ENCODE results near the gene DPP6.
"Not testable (repeated sequence)": the region's sequence is repeated elsewhere in the genome, so short reads cannot be mapped to it uniquely, and the experiment has no call there.

The DPP6 gene

DNA sequence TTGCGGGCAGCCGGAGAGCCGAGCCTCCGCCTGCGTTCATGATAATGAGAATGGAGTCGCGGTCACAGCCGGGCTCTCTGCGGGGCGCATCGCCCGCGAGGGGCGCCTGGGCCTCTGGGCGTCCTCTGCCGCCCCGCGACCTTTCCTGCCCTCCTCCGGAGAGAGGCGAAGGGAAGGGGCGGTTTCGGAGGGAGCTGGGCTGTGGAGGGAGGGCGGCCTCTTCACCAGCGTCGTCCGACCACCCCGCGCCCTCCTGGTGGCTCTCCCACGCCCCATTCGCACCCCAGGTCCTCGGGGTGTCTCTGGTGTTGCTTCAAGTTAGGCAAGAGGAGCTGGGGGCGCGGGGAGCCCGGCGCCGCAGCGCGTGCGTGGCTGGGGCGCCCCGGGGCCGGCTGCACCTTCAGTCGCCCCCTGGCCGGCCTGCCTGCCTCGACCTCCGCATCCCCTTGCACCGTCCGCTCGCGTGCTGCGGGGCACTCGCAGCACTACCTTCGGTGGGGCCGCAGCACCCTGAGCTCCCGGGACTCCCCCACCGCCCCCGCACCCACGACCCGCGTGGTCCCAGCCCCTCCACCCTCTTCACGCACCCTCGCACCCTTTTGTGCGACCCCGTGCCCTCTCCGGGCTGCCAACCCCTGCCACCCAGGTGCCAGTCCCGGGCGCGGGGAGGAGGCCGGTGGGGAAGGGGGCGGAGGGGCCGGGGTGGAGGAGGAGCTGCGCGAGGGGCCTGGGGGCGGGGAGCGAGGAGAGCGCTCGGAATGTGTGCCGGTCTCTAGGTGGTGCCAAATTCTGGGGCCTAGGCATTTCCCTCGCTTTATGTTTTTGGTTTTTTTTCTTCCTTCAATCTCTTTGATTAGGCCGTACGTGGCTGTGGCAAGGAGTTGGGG lies at the start of gene DPP6:
DPP6 (plus strand) TSS at position 756 of the 887 bp plus-strand sequence.
- H3K36me3 ChIP-seq (ENCODE audit: insufficient read depth, low read length); H3K4me2 ChIP-seq (ENCODE audit: low read depth, low read length, poor library complexity, severe bottlenecking); H3F3A ChIP-seq (ENCODE audit: low read depth); H3K9me3 ChIP-seq (ENCODE audit: insufficient read depth, low read depth, low read length); H3K4me1 ChIP-seq (ENCODE audit: insufficient read depth, low read length, poor library complexity, severe bottlenecking); H3K9me2 ChIP-seq (replicated peaks; ENCODE audit: low read depth, low read length); H3K9ac ChIP-seq (ENCODE audit: low read depth, low read length, poor library complexity, severe bottlenecking); H3K79me2 ChIP-seq (ENCODE audit: insufficient read depth, low read length); H3K27me3 ChIP-seq (ENCODE audit: insufficient read depth, low read length, poor library complexity, severe bottlenecking); H3K4me3 ChIP-seq (ENCODE audit: low read length, poor library complexity, severe bottlenecking); H4K20me1 ChIP-seq (ENCODE audit: insufficient read depth, low read length, poor library complexity, severe bottlenecking); H2AFZ ChIP-seq (ENCODE audit: low read length): not testable (repeated sequence)

GRCh38 chr7:154009423-154009911 lies 42.7 kb upstream of the DPP6 start:
- H3K9ac ChIP-seq (ENCODE audit: low read depth, low read length, poor library complexity, severe bottlenecking); H2AFZ ChIP-seq (ENCODE audit: low read length); H3K4me3 ChIP-seq (ENCODE audit: low read length, poor library complexity, severe bottlenecking); H3K36me3 ChIP-seq (ENCODE audit: insufficient read depth, low read length); H3F3A ChIP-seq (ENCODE audit: low read depth); H3K79me2 ChIP-seq (ENCODE audit: insufficient read depth, low read length); H3K4me2 ChIP-seq (ENCODE audit: low read depth, low read length, poor library complexity, severe bottlenecking); H3K4me1 ChIP-seq (ENCODE audit: insufficient read depth, low read length, poor library complexity, severe bottlenecking); H3K9me3 ChIP-seq (ENCODE audit: insufficient read depth, low read depth, low read length); H3K27me3 ChIP-seq (ENCODE audit: insufficient read depth, low read length, poor library complexity, severe bottlenecking); H4K20me1 ChIP-seq (ENCODE audit: insufficient read depth, low read length, poor library complexity, severe bottlenecking); H3K9me2 ChIP-seq (replicated peaks; ENCODE audit: low read depth, low read length): not testable (repeated sequence)

DNA sequence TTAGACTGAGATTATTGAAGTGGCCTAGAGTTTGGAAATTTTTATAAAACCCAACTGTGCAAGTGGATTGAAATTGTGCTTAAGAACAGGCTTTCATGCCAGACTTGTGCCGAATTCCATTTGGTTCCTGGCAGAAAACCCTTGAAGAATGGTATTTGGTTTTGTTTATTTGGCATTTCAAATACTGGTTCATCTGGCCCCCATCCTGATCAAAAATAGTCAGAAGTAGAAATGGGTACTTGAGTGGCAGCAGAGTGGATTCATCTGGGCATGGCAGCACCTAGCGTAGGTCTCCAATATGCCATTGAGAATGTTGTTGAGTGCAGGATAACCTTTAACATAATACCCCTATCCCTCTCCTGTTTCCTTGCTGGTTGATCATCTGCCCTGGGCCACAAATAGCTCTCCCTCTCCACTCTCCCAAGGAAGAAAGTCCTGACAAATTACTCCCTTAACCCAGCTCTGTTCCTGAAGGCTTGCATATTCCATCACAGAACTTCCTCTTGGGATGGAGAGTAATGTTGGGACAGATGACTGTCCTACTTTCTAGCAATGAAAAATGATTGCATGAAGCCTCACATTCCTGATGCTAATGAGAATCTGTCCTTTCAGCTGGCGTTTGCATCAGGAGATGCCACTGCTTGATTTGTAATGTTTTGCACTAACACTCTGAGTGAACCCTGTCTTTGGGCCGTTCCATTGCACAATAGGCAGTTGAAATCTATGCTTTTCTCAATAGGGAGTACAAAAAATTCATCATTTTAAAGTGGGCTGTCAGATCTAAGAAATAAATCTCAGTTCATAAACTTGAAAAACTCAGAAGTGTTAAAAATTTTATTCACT lies 41.3 kb upstream of the DPP6 start:
- not testable (repeated sequence) for H3K4me2 ChIP-seq (ENCODE audit: low read depth, low read length, poor library complexity, severe bottlenecking); H3K9me3 ChIP-seq (ENCODE audit: insufficient read depth, low read depth, low read length); H3K4me1 ChIP-seq (ENCODE audit: insufficient read depth, low read length, poor library complexity, severe bottlenecking); H3K36me3 ChIP-seq (ENCODE audit: insufficient read depth, low read length); H3K27me3 ChIP-seq (ENCODE audit: insufficient read depth, low read length, poor library complexity, severe bottlenecking); H2AFZ ChIP-seq (ENCODE audit: low read length); H4K20me1 ChIP-seq (ENCODE audit: insufficient read depth, low read length, poor library complexity, severe bottlenecking); H3K9me2 ChIP-seq (replicated peaks; ENCODE audit: low read depth, low read length); H3K4me3 ChIP-seq (ENCODE audit: low read length, poor library complexity, severe bottlenecking); H3K79me2 ChIP-seq (ENCODE audit: insufficient read depth, low read length); H3K9ac ChIP-seq (ENCODE audit: low read depth, low read length, poor library complexity, severe bottlenecking); H3F3A ChIP-seq (ENCODE audit: low read depth)

GRCh38 chr7:154012800-154013199 lies 39.4 kb upstream of the DPP6 start:
- H2AFZ ChIP-seq (ENCODE audit: low read length); H3K79me2 ChIP-seq (ENCODE audit: insufficient read depth, low read length); H3K27me3 ChIP-seq (ENCODE audit: insufficient read depth, low read length, poor library complexity, severe bottlenecking); H3K4me3 ChIP-seq (ENCODE audit: low read length, poor library complexity, severe bottlenecking); H3K9ac ChIP-seq (ENCODE audit: low read depth, low read length, poor library complexity, severe bottlenecking); H3K9me2 ChIP-seq (replicated peaks; ENCODE audit: low read depth, low read length); H3K4me2 ChIP-seq (ENCODE audit: low read depth, low read length, poor library complexity, severe bottlenecking); H3K9me3 ChIP-seq (ENCODE audit: insufficient read depth, low read depth, low read length); H4K20me1 ChIP-seq (ENCODE audit: insufficient read depth, low read length, poor library complexity, severe bottlenecking); H3K36me3 ChIP-seq (ENCODE audit: insufficient read depth, low read length); H3F3A ChIP-seq (ENCODE audit: low read depth); H3K4me1 ChIP-seq (ENCODE audit: insufficient read depth, low read length, poor library complexity, severe bottlenecking): not testable (repeated sequence)

DNA sequence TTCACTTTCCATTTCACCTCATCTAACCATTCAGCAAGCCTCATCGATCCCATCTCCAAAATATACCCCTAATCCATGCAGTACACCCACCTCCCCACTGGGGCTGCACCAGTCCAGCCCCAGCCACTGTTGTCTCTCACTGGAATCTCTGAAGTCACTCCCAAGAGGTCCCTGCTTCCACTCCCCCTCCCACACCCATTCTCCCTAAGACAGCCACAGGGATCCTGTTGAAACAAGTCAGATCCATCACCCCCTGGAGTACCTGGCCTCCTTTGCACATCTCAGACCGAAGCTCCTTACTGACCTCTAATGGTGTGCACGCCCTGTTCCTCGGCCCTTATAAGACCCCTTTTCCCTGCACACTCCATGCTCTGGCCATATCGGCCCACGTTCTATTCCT lies 36.6 kb upstream of the DPP6 start:
- H3K27me3 ChIP-seq (ENCODE audit: insufficient read depth, low read length, poor library complexity, severe bottlenecking); H2AFZ ChIP-seq (ENCODE audit: low read length); H3F3A ChIP-seq (ENCODE audit: low read depth); H3K36me3 ChIP-seq (ENCODE audit: insufficient read depth, low read length); H3K9me2 ChIP-seq (replicated peaks; ENCODE audit: low read depth, low read length); H4K20me1 ChIP-seq (ENCODE audit: insufficient read depth, low read length, poor library complexity, severe bottlenecking); H3K4me1 ChIP-seq (ENCODE audit: insufficient read depth, low read length, poor library complexity, severe bottlenecking); H3K9me3 ChIP-seq (ENCODE audit: insufficient read depth, low read depth, low read length); H3K4me2 ChIP-seq (ENCODE audit: low read depth, low read length, poor library complexity, severe bottlenecking); H3K79me2 ChIP-seq (ENCODE audit: insufficient read depth, low read length); H3K9ac ChIP-seq (ENCODE audit: low read depth, low read length, poor library complexity, severe bottlenecking); H3K4me3 ChIP-seq (ENCODE audit: low read length, poor library complexity, severe bottlenecking): not testable (repeated sequence)

- not testable (repeated sequence) for H3K4me1 ChIP-seq (ENCODE audit: insufficient read depth, low read length, poor library complexity, severe bottlenecking); H3F3A ChIP-seq (ENCODE audit: low read depth); H3K79me2 ChIP-seq (ENCODE audit: insufficient read depth, low read length); H3K27me3 ChIP-seq (ENCODE audit: insufficient read depth, low read length, poor library complexity, severe bottlenecking); H3K9me2 ChIP-seq (replicated peaks; ENCODE audit: low read depth, low read length); H3K36me3 ChIP-seq (ENCODE audit: insufficient read depth, low read length); H3K9ac ChIP-seq (ENCODE audit: low read depth, low read length, poor library complexity, severe bottlenecking); H4K20me1 ChIP-seq (ENCODE audit: insufficient read depth, low read length, poor library complexity, severe bottlenecking); H2AFZ ChIP-seq (ENCODE audit: low read length); H3K4me3 ChIP-seq (ENCODE audit: low read length, poor library complexity, severe bottlenecking); H3K9me3 ChIP-seq (ENCODE audit: insufficient read depth, low read depth, low read length); H3K4me2 ChIP-seq (ENCODE audit: low read depth, low read length, poor library complexity, severe bottlenecking)
Observed at GRCh38 chr7:154018354-154018753, 33.8 kb upstream of the DPP6 start.

GRCh38 chr7:154027805-154028204 lies 24.4 kb upstream of the DPP6 start:
- H3K4me1 ChIP-seq (ENCODE audit: insufficient read depth, low read length, poor library complexity, severe bottlenecking); H3K9me2 ChIP-seq (replicated peaks; ENCODE audit: low read depth, low read length); H3K9me3 ChIP-seq (ENCODE audit: insufficient read depth, low read depth, low read length); H4K20me1 ChIP-seq (ENCODE audit: insufficient read depth, low read length, poor library complexity, severe bottlenecking); H3K27me3 ChIP-seq (ENCODE audit: insufficient read depth, low read length, poor library complexity, severe bottlenecking); H3K36me3 ChIP-seq (ENCODE audit: insufficient read depth, low read length); H3K4me3 ChIP-seq (ENCODE audit: low read length, poor library complexity, severe bottlenecking); H3K4me2 ChIP-seq (ENCODE audit: low read depth, low read length, poor library complexity, severe bottlenecking); H2AFZ ChIP-seq (ENCODE audit: low read length); H3K9ac ChIP-seq (ENCODE audit: low read depth, low read length, poor library complexity, severe bottlenecking); H3F3A ChIP-seq (ENCODE audit: low read depth); H3K79me2 ChIP-seq (ENCODE audit: insufficient read depth, low read length): not testable (repeated sequence)

Measured in Loucy (cell line).